ENCODE measurements around the gene SCN7A. TPM values are rescaled to one million over a fixed set of nuclear protein-coding genes. Genes with fewer than 3 reads are reported as not detected.
A peak's percentile ranks its signal among the peaks of the same experiment; 100 is the strongest.

SCN7A gene
- total and polyA plus RNA-seq, 12 donors = 2.6 to 19.7 (median 7.7) TPM

- Histone ChIP-seq H3K27ac (no peak overlapping the region), H3K4me1 (replicated peaks in 1 of 2) (no peaks in the 10 kb centered on the region), H3K9me3 (replicated peaks in 1 of 3) (no peaks in the 10 kb centered on the region), H3K27me3 (no peaks in the 10 kb centered on the region), H3K4me3 (no peak overlapping the region), H3K36me3 (replicated peaks in 1 of 2) (no peaks in the 10 kb centered on the region)
- intact Hi-C loops (cut with DNase I) = no loop called here
- TF ChIP-seq POLR2A (IDR thresholded peaks at IDR 0.05) = no peak
- WGBS, 4 donors = 83 to 89% (median 86%) methylated on average over 3 to 5 of the region's 5 CpGs
- no peak for DNase-seq
Observed at GRCh38 chr2:166424841-166425240, 69.2 kb downstream of the SCN7A start.

- H3K36me3 ChIP-seq (replicated peaks in 1 of 2) = no peaks in the 10 kb centered on the region
- DNase-seq = no peak
- H3K9me3 ChIP-seq (replicated peaks in 1 of 3) = no peaks in the 10 kb centered on the region
- TF ChIP-seq CTCF (IDR thresholded peaks at IDR 0.05) (peak in 3 of 6 experiments; percentile 7 to 36 (median 31)), POLR2A (IDR thresholded peaks at IDR 0.05) (no peak)
- no peaks in the 10 kb centered on the region for H3K4me1 ChIP-seq (replicated peaks in 1 of 2)
- no peak overlapping the region for H3K4me3 ChIP-seq
- WGBS, 4 donors = 69 to 75% (median 71%) methylated on average over 2 of the region's 2 CpGs
- H3K27ac ChIP-seq = no peak overlapping the region
- intact Hi-C loops (cut with DNase I) = no loop called here
- H3K27me3 ChIP-seq = no peaks in the 10 kb centered on the region
Observed at GRCh38 chr2:166419616-166419934, 74.5 kb downstream of the SCN7A start.

- intact Hi-C loops (cut with DNase I) = no loop called here
- no peak overlapping the region for H3K27ac ChIP-seq
- no peak for TF ChIP-seq CTCF (IDR thresholded peaks at IDR 0.05)
- no peak for TF ChIP-seq POLR2A (IDR thresholded peaks at IDR 0.05)
- no peak overlapping the region for H3K4me3 ChIP-seq
- H3K4me1 ChIP-seq (replicated peaks in 1 of 2) = no peaks in the 10 kb centered on the region
- WGBS, 4 donors = 73 to 85% (median 79%) methylated on average over 5 of the region's 5 CpGs
- no peaks in the 10 kb centered on the region for H3K9me3 ChIP-seq (replicated peaks in 1 of 3)
- no peaks in the 10 kb centered on the region for H3K27me3 ChIP-seq
- H3K36me3 ChIP-seq (replicated peaks in 1 of 2) = no peaks in the 10 kb centered on the region
- no peak for DNase-seq
Observed at GRCh38 chr2:166418853-166419615, 75.0 kb downstream of the SCN7A start.

- intact Hi-C loops (cut with DNase I) = no loop called here
- no peaks in the 10 kb centered on the region for H3K4me1 ChIP-seq (replicated peaks in 1 of 2)
- H3K27ac ChIP-seq = no peak overlapping the region
- H3K36me3 ChIP-seq (replicated peaks in 1 of 2) = no peaks in the 10 kb centered on the region
- TF ChIP-seq POLR2A (IDR thresholded peaks at IDR 0.05) (no peak), CTCF (IDR thresholded peaks at IDR 0.05) (no peak)
- H3K27me3 ChIP-seq = no peaks in the 10 kb centered on the region
- H3K4me3 ChIP-seq = no peak overlapping the region
- WGBS, 4 donors = 56 to 63% (median 59%) methylated on average over 2 of the region's 2 CpGs
- no peak for DNase-seq
- no peaks in the 10 kb centered on the region for H3K9me3 ChIP-seq (replicated peaks in 1 of 3)
Observed at GRCh38 chr2:166417669-166418068, 76.4 kb downstream of the SCN7A start.

- intact Hi-C loops (cut with DNase I) = no loop called here
- 80 to 91% (median 88%) methylated on average over 1 of the region's 1 CpG for WGBS, 4 donors
- no peak for DNase-seq
- Histone ChIP-seq H3K36me3 (replicated peaks in 1 of 2) (no peaks in the 10 kb centered on the region), H3K4me3 (no peak overlapping the region), H3K27me3 (no peaks in the 10 kb centered on the region), H3K9me3 (replicated peaks in 1 of 3) (no peaks in the 10 kb centered on the region), H3K27ac (no peak overlapping the region), H3K4me1 (replicated peaks in 1 of 2) (no peaks in the 10 kb centered on the region)
- no peak for TF ChIP-seq CTCF (IDR thresholded peaks at IDR 0.05)
- TF ChIP-seq POLR2A (IDR thresholded peaks at IDR 0.05) = no peak
Observed at GRCh38 chr2:166413255-166413654, 80.8 kb downstream of the SCN7A start.

All from adrenal gland (tissue), 12 donors.